ENCODE results near the gene SLC9A6. TPM values are rescaled to one million over a fixed set of nuclear protein-coding genes. Genes with fewer than 3 reads are reported as not detected.

SLC9A6 gene
- total and polyA plus RNA-seq, 2 of the 8 experiments (the other 6 are each of a cell fraction or from before 2014, with no cell fraction given), result 8.0 to 14.1 TPM

- H3K79me2 ChIP-seq (ENCODE audit: control insufficient read depth in 1 of 2, insufficient read depth in 2 of 2, low read length in 2 of 2), result no peaks in the 10 kb centered on the region
- H3K4me3 ChIP-seq (ENCODE audit: extremely low read depth in 1 of 4, insufficient read depth in 2 of 4, low read depth in 3 of 4, low read length in 4 of 4), result no peak overlapping the region
- peaks cover 0 to 3% (median 0%) of the 10 kb centered on the region in 4 experiments; a peak in 2 of 8 replicates for H3K36me3 ChIP-seq (ENCODE audit: control insufficient read depth in 2 of 4, insufficient read depth in 4 of 4, low read length in 3 of 4)
- no peak overlapping the region for H2BK12ac ChIP-seq (ENCODE audit: low read depth, low read length)
- no peak overlapping the region for H2AK5ac ChIP-seq (ENCODE audit: low read depth, low read length)
- no peak overlapping the region for H2BK5ac ChIP-seq (ENCODE audit: low read depth, low read length)
- no peak overlapping the region for H4K5ac ChIP-seq (ENCODE audit: insufficient read length, low read depth, low read length)
- H3K4me2 ChIP-seq (ENCODE audit: insufficient read depth in 1 of 2, low read depth in 2 of 2, low read length in 2 of 2), result no peak overlapping the region
- H3K4ac ChIP-seq (replicated peaks; ENCODE audit: insufficient read length, low read depth, low read length), result no peak overlapping the region
- H3K23ac ChIP-seq (ENCODE audit: insufficient read length), result no peak overlapping the region
- H2BK20ac ChIP-seq (ENCODE audit: low read length), result no peak overlapping the region
- H3K18ac ChIP-seq (ENCODE audit: extremely low read depth, low read length), result no peak overlapping the region
- no peak overlapping the region for H2AFZ ChIP-seq (ENCODE audit: low read length)
- ChIA-PET POLR2A (ENCODE audit: partially characterized antibody) (no interaction called here), CTCF (ENCODE audit: partially characterized antibody) (interaction anchor here (1.5 kb wide), 1 partner anchor 128 kb away, joined by 4 read pairs; no protein-coding TSS in a partner anchor)
- H3K79me1 ChIP-seq (ENCODE audit: low read depth, low read length), result no peaks in the 10 kb centered on the region
- no peak overlapping the region for H3K27ac ChIP-seq (ENCODE audit: low read depth, low read length)
- DNase-seq (ENCODE audit: low read depth in 1 of 2, low spot score in 2 of 2) (no peak), FAIRE-seq (no peak)
- no peaks in the 10 kb centered on the region for H3K23me2 ChIP-seq (ENCODE audit: low read depth, low read length)
- no peak overlapping the region for H4K91ac ChIP-seq (replicated peaks; ENCODE audit: insufficient read length, low read length)
- H4K8ac ChIP-seq (ENCODE audit: extremely low read depth, insufficient read depth, low read length), result no peak overlapping the region
- no peak overlapping the region for H3K14ac ChIP-seq (ENCODE audit: insufficient read length)
- no peak overlapping the region for H2BK120ac ChIP-seq (replicated peaks; ENCODE audit: low read depth, low read length)
- H3K4me1 ChIP-seq (replicated peaks in 1 of 4; ENCODE audit: control insufficient read depth in 3 of 4, insufficient read depth in 4 of 4, low read length in 3 of 4), result no peaks in the 10 kb centered on the region
- H3K9me3 ChIP-seq (ENCODE audit: insufficient read depth in 2 of 2, low read depth in 1 of 2, low read length in 1 of 2), result no peaks in the 10 kb centered on the region
- no peak overlapping the region for H2BK15ac ChIP-seq (ENCODE audit: low read length)
- H4K20me1 ChIP-seq (replicated peaks in 1 of 2; ENCODE audit: control insufficient read depth in 1 of 2, insufficient read depth in 2 of 2, low read length in 2 of 2), result no peaks in the 10 kb centered on the region
- H3K9ac ChIP-seq (replicated peaks in 1 of 4; ENCODE audit: extremely low read depth in 1 of 4, low read depth in 3 of 4, low read length in 3 of 4), result no peak overlapping the region
- no peaks in the 10 kb centered on the region for H3K27me3 ChIP-seq (replicated peaks in 1 of 4; ENCODE audit: control insufficient read depth in 3 of 4, extremely low read depth in 1 of 4, insufficient read depth in 3 of 4, low read length in 3 of 4)
- TF ChIP-seq SP4 (IDR thresholded peaks at IDR 0.05; ENCODE audit: low read length) (no peak), SP2 (IDR thresholded peaks at IDR 0.05; ENCODE audit: low read length) (no peak), KDM5A (IDR thresholded peaks at IDR 0.05; ENCODE audit: low read length) (no peak), JUN (IDR thresholded peaks at IDR 0.05; ENCODE audit: low read depth, low read length) (no peak), EZH2 (IDR thresholded peaks at IDR 0.05; ENCODE audit: low read depth, low read length, severe bottlenecking) (no peak), CTBP2 (IDR thresholded peaks at IDR 0.05; ENCODE audit: borderline replicate concordance, insufficient read depth, insufficient read length, low read length) (no peak)
- WGBS, 2 experiments (ENCODE audit: extremely low coverage in 1 of 2, insufficient coverage in 1 of 2, insufficient read length in 1 of 2, insufficient replicate concordance in 2 of 2, low coverage in 1 of 2, low lambda C conversion rate in 2 of 2, missing lambda C conversion rate in 1 of 2), result 100% methylated on average over 1 of the region's 1 CpG; no CpG with 5 or more reads in 1 of the 2 experiments
- no peak overlapping the region for H3K56ac ChIP-seq (replicated peaks; ENCODE audit: insufficient read length, low read depth, low read length)
These were observed 50.4 kb downstream of the SLC9A6 start for GRCh38 chrX:136035663-136036062.
